Measurements from ENCODE around the gene ADTRP. TPM values are rescaled to one million over a fixed set of nuclear protein-coding genes. Genes with fewer than 3 reads are reported as not detected.
"Not testable (repeated sequence)": the region's sequence is repeated elsewhere in the genome, so short reads cannot be mapped to it uniquely, and the experiment has no call there.

Gene ADTRP
- total RNA-seq, 3 donors from 2014 or later = 0.48 to 2.9 (median 2.6) TPM

GRCh38 chr6:11681357-11681756 is 97.2 kb downstream of the ADTRP start:
- no peak for DNase-seq (ENCODE audit: low spot score in 2 of 2)

GRCh38 chr6:11680479-11680878 is 98.1 kb downstream of the ADTRP start:
- not testable (repeated sequence) for H3K36me3 ChIP-seq; DNase-seq (ENCODE audit: low spot score in 2 of 2); H3K27ac ChIP-seq; H3K4me1 ChIP-seq; H3K9me3 ChIP-seq; H3K27me3 ChIP-seq; H3K4me3 ChIP-seq
- intact Hi-C loops (cut with DNase I; ENCODE audit: low total_unique reads) = loop anchor here (5.0 kb wide), 1 partner anchor 622 kb away; no protein-coding TSS in a partner anchor

More at GRCh38 chr6:11681357-11681756, 97.2 kb downstream of the ADTRP start:
- H3K36me3 ChIP-seq = no peaks in the 10 kb centered on the region
- H3K27ac ChIP-seq = no peak overlapping the region
- peaks cover 0 to 6% of the 10 kb centered on the region in 2 donors for H3K9me3 ChIP-seq
- H3K27me3 ChIP-seq = no peaks in the 10 kb centered on the region
- no peak overlapping the region for H3K4me3 ChIP-seq
- H3K4me1 ChIP-seq = no peaks in the 10 kb centered on the region
- TF ChIP-seq POLR2A (IDR thresholded peaks at IDR 0.05) = no peak
- TF ChIP-seq POLR2AphosphoS5 (IDR thresholded peaks at IDR 0.05) = no peak
- TF ChIP-seq CTCF (IDR thresholded peaks at IDR 0.05) = no peak
- intact Hi-C loops (cut with DNase I; ENCODE audit: low total_unique reads) = loop anchor here (5.0 kb wide), 1 partner anchor 621 kb away; no protein-coding TSS in a partner anchor

GRCh38 chr6:11679099-11679498 is 99.5 kb downstream of the ADTRP start:
- TF ChIP-seq POLR2AphosphoS5 (IDR thresholded peaks at IDR 0.05) (no peak), POLR2A (IDR thresholded peaks at IDR 0.05) (no peak), CTCF (IDR thresholded peaks at IDR 0.05) (no peak)
- Histone ChIP-seq H3K27me3 (no peaks in the 10 kb centered on the region), H3K4me3 (no peak overlapping the region), H3K4me1 (no peaks in the 10 kb centered on the region), H3K27ac (no peak overlapping the region), H3K9me3 (peaks cover 0 to 6% of the 10 kb centered on the region in 2 donors), H3K36me3 (no peaks in the 10 kb centered on the region)
- intact Hi-C loops (cut with DNase I; ENCODE audit: low total_unique reads) = no loop called here
- DNase-seq (ENCODE audit: low spot score in 2 of 2) = no peak

GRCh38 chr6:11675601-11676000 is 103.0 kb downstream of the ADTRP start:
- no peak overlapping the region for H3K4me3 ChIP-seq
- H3K27ac ChIP-seq = no peak overlapping the region
- no peaks in the 10 kb centered on the region for H3K27me3 ChIP-seq
- H3K9me3 ChIP-seq = peaks cover 0 to 3% of the 10 kb centered on the region in 2 donors
- intact Hi-C loops (cut with DNase I; ENCODE audit: low total_unique reads) = no loop called here
- no peaks in the 10 kb centered on the region for H3K4me1 ChIP-seq
- TF ChIP-seq CTCF (IDR thresholded peaks at IDR 0.05) (no peak), POLR2A (IDR thresholded peaks at IDR 0.05) (no peak), POLR2AphosphoS5 (IDR thresholded peaks at IDR 0.05) (no peak)
- no peak for DNase-seq (ENCODE audit: low spot score in 2 of 2)
- H3K36me3 ChIP-seq = no peaks in the 10 kb centered on the region

- Histone ChIP-seq H3K4me3 (no peak overlapping the region), H3K4me1 (no peaks in the 10 kb centered on the region), H3K27ac (no peak overlapping the region), H3K36me3 (no peaks in the 10 kb centered on the region), H3K9me3 (no peaks in the 10 kb centered on the region), H3K27me3 (no peaks in the 10 kb centered on the region)
- TF ChIP-seq POLR2AphosphoS5 (IDR thresholded peaks at IDR 0.05) = no peak
- TF ChIP-seq CTCF (IDR thresholded peaks at IDR 0.05) = no peak
- no peak for TF ChIP-seq POLR2A (IDR thresholded peaks at IDR 0.05)
- intact Hi-C loops (cut with DNase I; ENCODE audit: low total_unique reads) = no loop called here
- DNase-seq (ENCODE audit: low spot score in 2 of 2) = no peak
Observed at GRCh38 chr6:11672669-11673068, 105.9 kb downstream of the ADTRP start.

GRCh38 chr6:11672256-11672655 is 106.3 kb downstream of the ADTRP start:
- H3K4me3 ChIP-seq = no peak overlapping the region
- H3K27me3 ChIP-seq = no peaks in the 10 kb centered on the region
- H3K9me3 ChIP-seq = no peaks in the 10 kb centered on the region
- H3K4me1 ChIP-seq = no peaks in the 10 kb centered on the region
- TF ChIP-seq POLR2AphosphoS5 (IDR thresholded peaks at IDR 0.05) (no peak), CTCF (IDR thresholded peaks at IDR 0.05) (no peak), POLR2A (IDR thresholded peaks at IDR 0.05) (no peak)
- H3K36me3 ChIP-seq = no peaks in the 10 kb centered on the region
- intact Hi-C loops (cut with DNase I; ENCODE audit: low total_unique reads) = no loop called here
- DNase-seq (ENCODE audit: low spot score in 2 of 2) = no peak
- H3K27ac ChIP-seq = no peak overlapping the region
